K562 (cell line): Measurements from ENCODE around the gene TARBP2. TPM values are rescaled to one million over a fixed set of nuclear protein-coding genes. Genes with fewer than 3 reads are reported as not detected.

Experiments used
- BHLHE40 ChIP-seq: IDR thresholded peaks from 2 replicates; pipeline ENCODE4 v1.6.1; 2011; ENCODE audit warnings: low read length, improper control_type of control experiment
- DMBX1 ChIP-seq: fragments of 250-450 bp; sonication (Bioruptor Pico); IDR thresholded peaks from 2 replicates; pipeline ENCODE4 v1.8.0; 2022; ENCODE audit warnings: inconsistent platforms, mild to moderate bottlenecking, moderate library complexity, borderline replicate concordance
- EP300 ChIP-seq: IDR thresholded peaks from 2 replicates; pipeline ENCODE4 v1.6.1; 2012; ENCODE audit warnings: low read length, improper control_type of control experiment
- EP400 ChIP-seq: fragments of 450-650 bp; IDR thresholded peaks from 2 replicates; pipeline ENCODE4 v1.6.1; 2017; ENCODE audit warnings: antibody characterized with exemption, mild to moderate bottlenecking, moderate library complexity
- MED1 ChIP-seq: sonication (generic); formaldehyde crosslinking; IDR thresholded peaks from 2 replicates; pipeline ENCODE4 v1.8.1; 2023; ENCODE audit warnings: missing genetic modification reagents, borderline replicate concordance
- SIN3B ChIP-seq: fragments of 450-650 bp; IDR thresholded peaks from 2 replicates; pipeline ENCODE4 v1.6.1; 2017; ENCODE audit warnings: low read depth, mild to moderate bottlenecking, moderate library complexity
- SLC30A9 ChIP-seq: fragments of 250-450 bp; sonication (Bioruptor Pico); IDR thresholded peaks from 2 replicates; pipeline ENCODE4 v1.8.0; 2022; ENCODE audit warnings: mild to moderate bottlenecking, moderate library complexity
- SP1 ChIP-seq: sonication (generic); formaldehyde crosslinking; IDR thresholded peaks from 2 replicates; pipeline ENCODE4 v1.8.1; 2022; ENCODE audit warnings: mild to moderate bottlenecking, missing genetic modification reagents
- TAF15 ChIP-seq: fragments of 200-400 bp; formaldehyde crosslinking; IDR thresholded peaks from 2 replicates; pipeline ENCODE4 v1.6.1; 2017; ENCODE audit warnings: mild to moderate bottlenecking, low read depth, low read length, moderate library complexity
- TRIM28 ChIP-seq: fragments of 450-650 bp; IDR thresholded peaks from 2 replicates; pipeline ENCODE4 v1.6.1; 2017
- VEZF1 ChIP-seq: fragments of 200-800 bp; sonication (Bioruptor generic); IDR thresholded peaks from 2 replicates; pipeline ENCODE4 v1.6.1; 2017; ENCODE audit warnings: missing genetic modification characterization, missing compliant biosample characterization
- ZNF197 ChIP-seq: fragments of 200-800 bp; sonication (Bioruptor generic); IDR thresholded peaks from 2 replicates; pipeline ENCODE4 v1.6.1; 2016; ENCODE audit warnings: low read depth, missing genetic modification characterization, missing compliant biosample characterization
- ZNF583 ChIP-seq: fragments of 250-450 bp; sonication (Bioruptor Pico); IDR thresholded peaks from 2 replicates; pipeline ENCODE4 v1.4.0; 2020
- polyA plus RNA-seq, 8 experiments: library from polyadenylated mRNA; depleted of rRNA in 4 of 8; stranded (reverse) in 5 of 8; unstranded in 3 of 8; fragments of >200 nt; fragmentation: Nextera tagmentation in 2 of 8; fragmentation: Illumina TruSeq in 1 of 8; extraction: Ambion mirVana in 2 of 8; extraction: Trizol in 1 of 8; gene quantifications; 2 replicates each; pipeline versions ENCODE4 v1.2.1 to v1.2.3, GENCODE V29; 2011 to 2014; ENCODE audit warnings: inconsistent platforms in 1 of 8, missing spikeins in 1 of 8
- total RNA-seq, 7 experiments: library from RNA; depleted of rRNA in 6 of 7; stranded (reverse); fragments of >200 nt in 6 of 7; fragmentation: Illumina TruSeq in 2 of 7; extraction: Trizol in 2 of 7; gene quantifications; 2 replicates each; pipeline versions ENCODE4 v1.2.1 to v1.2.3, GENCODE V29; 2011 to 2021; ENCODE audit warnings: low replicate concordance in 1 of 7
- TF ChIP-seq, protein P1 (sequence below): fragments of 450-650 bp; IDR thresholded peaks from 2 replicates; pipeline ENCODE4 v1.7.1; 2018; ENCODE audit warnings: mild to moderate bottlenecking, low read depth; ENCODE audit not compliant: partially characterized antibody
- TF ChIP-seq, protein P2 (sequence below): sonication (generic); formaldehyde crosslinking; IDR thresholded peaks from 2 replicates; pipeline ENCODE4 v1.8.0; 2022; ENCODE audit warnings: missing genetic modification reagents, mild to moderate bottlenecking, borderline replicate concordance
- TF ChIP-seq, protein P3 (sequence below): fragments of 250-450 bp; sonication (Bioruptor Pico); IDR thresholded peaks from 2 replicates; pipeline ENCODE4 v1.4.0; 2020; ENCODE audit warnings: mild to moderate bottlenecking, moderate library complexity

TARBP2 gene
- total and polyA plus RNA-seq, 9 of the 15 experiments (the other 6 are each of a cell fraction or from before 2014, with no cell fraction given): 5.6 to 69.0 (median 44.6) TPM

- TF ChIP-seq MED1 (CRISPR knock-in tag) (no peak), SIN3B (peak; percentile 57), EP300 (no peak), VEZF1 (CRISPR knock-in tag) (peak; percentile 99), TRIM28 (peak; percentile 16; the same call in 1 of the 2 replicates), DMBX1 (CRISPR knock-in tag) (0 out of 2 replicates have a peak, but pooled peaks have one; percentile 11), SP1 (CRISPR knock-in tag) (peak; percentile 32), EP400 (peak; percentile 88; the same call in 1 of the 2 replicates), BHLHE40 (peak; percentile 43), ZNF583 (CRISPR knock-in tag) (peak; percentile 23; the same call in 1 of the 2 replicates), ZNF197 (CRISPR knock-in tag) (peak; percentile 22; the same call in 1 of the 2 replicates), TAF15 (no peak), SLC30A9 (no peak)
- TF ChIP-seq, protein P1, sequence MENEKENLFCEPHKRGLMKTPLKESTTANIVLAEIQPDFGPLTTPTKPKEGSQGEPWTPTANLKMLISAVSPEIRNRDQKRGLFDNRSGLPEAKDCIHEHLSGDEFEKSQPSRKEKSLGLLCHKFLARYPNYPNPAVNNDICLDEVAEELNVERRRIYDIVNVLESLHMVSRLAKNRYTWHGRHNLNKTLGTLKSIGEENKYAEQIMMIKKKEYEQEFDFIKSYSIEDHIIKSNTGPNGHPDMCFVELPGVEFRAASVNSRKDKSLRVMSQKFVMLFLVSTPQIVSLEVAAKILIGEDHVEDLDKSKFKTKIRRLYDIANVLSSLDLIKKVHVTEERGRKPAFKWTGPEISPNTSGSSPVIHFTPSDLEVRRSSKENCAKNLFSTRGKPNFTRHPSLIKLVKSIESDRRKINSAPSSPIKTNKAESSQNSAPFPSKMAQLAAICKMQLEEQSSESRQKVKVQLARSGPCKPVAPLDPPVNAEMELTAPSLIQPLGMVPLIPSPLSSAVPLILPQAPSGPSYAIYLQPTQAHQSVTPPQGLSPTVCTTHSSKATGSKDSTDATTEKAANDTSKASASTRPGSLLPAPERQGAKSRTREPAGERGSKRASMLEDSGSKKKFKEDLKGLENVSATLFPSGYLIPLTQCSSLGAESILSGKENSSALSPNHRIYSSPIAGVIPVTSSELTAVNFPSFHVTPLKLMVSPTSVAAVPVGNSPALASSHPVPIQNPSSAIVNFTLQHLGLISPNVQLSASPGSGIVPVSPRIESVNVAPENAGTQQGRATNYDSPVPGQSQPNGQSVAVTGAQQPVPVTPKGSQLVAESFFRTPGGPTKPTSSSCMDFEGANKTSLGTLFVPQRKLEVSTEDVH: peak; percentile 17
- TF ChIP-seq, protein P2, sequence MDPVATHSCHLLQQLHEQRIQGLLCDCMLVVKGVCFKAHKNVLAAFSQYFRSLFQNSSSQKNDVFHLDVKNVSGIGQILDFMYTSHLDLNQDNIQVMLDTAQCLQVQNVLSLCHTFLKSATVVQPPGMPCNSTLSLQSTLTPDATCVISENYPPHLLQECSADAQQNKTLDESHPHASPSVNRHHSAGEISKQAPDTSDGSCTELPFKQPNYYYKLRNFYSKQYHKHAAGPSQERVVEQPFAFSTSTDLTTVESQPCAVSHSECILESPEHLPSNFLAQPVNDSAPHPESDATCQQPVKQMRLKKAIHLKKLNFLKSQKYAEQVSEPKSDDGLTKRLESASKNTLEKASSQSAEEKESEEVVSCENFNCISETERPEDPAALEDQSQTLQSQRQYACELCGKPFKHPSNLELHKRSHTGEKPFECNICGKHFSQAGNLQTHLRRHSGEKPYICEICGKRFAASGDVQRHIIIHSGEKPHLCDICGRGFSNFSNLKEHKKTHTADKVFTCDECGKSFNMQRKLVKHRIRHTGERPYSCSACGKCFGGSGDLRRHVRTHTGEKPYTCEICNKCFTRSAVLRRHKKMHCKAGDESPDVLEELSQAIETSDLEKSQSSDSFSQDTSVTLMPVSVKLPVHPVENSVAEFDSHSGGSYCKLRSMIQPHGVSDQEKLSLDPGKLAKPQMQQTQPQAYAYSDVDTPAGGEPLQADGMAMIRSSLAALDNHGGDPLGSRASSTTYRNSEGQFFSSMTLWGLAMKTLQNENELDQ (CRISPR knock-in tag): peak; percentile 89; the same call in 1 of the 2 replicates
- TF ChIP-seq, protein P3, sequence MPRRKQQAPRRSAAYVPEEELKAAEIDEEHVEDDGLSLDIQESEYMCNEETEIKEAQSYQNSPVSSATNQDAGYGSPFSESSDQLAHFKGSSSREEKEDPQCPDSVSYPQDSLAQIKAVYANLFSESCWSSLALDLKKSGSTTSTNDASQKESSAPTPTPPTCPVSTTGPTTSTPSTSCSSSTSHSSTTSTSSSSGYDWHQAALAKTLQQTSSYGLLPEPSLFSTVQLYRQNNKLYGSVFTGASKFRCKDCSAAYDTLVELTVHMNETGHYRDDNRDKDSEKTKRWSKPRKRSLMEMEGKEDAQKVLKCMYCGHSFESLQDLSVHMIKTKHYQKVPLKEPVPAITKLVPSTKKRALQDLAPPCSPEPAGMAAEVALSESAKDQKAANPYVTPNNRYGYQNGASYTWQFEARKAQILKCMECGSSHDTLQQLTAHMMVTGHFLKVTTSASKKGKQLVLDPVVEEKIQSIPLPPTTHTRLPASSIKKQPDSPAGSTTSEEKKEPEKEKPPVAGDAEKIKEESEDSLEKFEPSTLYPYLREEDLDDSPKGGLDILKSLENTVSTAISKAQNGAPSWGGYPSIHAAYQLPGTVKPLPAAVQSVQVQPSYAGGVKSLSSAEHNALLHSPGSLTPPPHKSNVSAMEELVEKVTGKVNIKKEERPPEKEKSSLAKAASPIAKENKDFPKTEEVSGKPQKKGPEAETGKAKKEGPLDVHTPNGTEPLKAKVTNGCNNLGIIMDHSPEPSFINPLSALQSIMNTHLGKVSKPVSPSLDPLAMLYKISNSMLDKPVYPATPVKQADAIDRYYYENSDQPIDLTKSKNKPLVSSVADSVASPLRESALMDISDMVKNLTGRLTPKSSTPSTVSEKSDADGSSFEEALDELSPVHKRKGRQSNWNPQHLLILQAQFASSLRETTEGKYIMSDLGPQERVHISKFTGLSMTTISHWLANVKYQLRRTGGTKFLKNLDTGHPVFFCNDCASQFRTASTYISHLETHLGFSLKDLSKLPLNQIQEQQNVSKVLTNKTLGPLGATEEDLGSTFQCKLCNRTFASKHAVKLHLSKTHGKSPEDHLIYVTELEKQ: 0 out of 2 replicates have a peak, but pooled peaks have one; percentile 34
Observed at GRCh38 chr12:53452159-53453077, 48.7 kb upstream of the TARBP2 start (continued).
